CD4-positive, alpha-beta memory T cell (primary cell): Measurements from ENCODE around the gene SLC43A2. TPM values are rescaled to one million over a fixed set of nuclear protein-coding genes. Genes with fewer than 3 reads are reported as not detected.

ENCODE experiments used
- CTCF ChIA-PET: fragments of 350-600 bp; sonication (Branson Sonifier 250); formaldehyde crosslinking; loops from one replicate; lab custom pipeline; 2021; ENCODE audit warnings: inconsistent platforms; ENCODE audit not compliant: partially characterized antibody; lab: Charles Lee
- POLR2A ChIA-PET: fragments of 350-600 bp; sonication (Branson Sonifier 250); formaldehyde crosslinking; loops from one replicate; lab custom pipeline; 2021; ENCODE audit not compliant: partially characterized antibody; lab: Charles Lee
- DNase-seq, 5 donors: peaks; one replicate each; pipeline versions ENCODE4 v3.0.0 to v3.0.0-alpha.2; 2020 to 2022; ENCODE audit warnings: mixed read lengths in 1 of 5
- H3K27ac ChIP-seq: one replicate; pipeline ENCODE4 v1.7.0; 2013; ENCODE audit warnings: low read depth, low read length
- H3K27me3 ChIP-seq: 2 replicates; pipeline ENCODE4 v1.7.0; 2013; ENCODE audit warnings: mild to moderate bottlenecking, low read length, moderate library complexity; ENCODE audit not compliant: insufficient read depth
- H3K36me3 ChIP-seq: 2 replicates; pipeline ENCODE4 v1.7.0; 2013; ENCODE audit warnings: mild to moderate bottlenecking, low read length, moderate library complexity; ENCODE audit not compliant: insufficient read depth
- H3K4me1 ChIP-seq: 2 replicates; pipeline ENCODE4 v1.7.0; 2013; ENCODE audit warnings: mild to moderate bottlenecking, low read length, moderate library complexity; ENCODE audit not compliant: insufficient read depth
- H3K4me3 ChIP-seq, 2 donors: one replicate each; pipeline ENCODE4 v1.7.0; 2013; ENCODE audit warnings: low read length in 2 of 2, mild to moderate bottlenecking in 1 of 2
- H3K9me3 ChIP-seq, 2 donors: one replicate each; pipeline ENCODE4 v1.7.0; 2013; ENCODE audit warnings: low read length in 2 of 2, control low read depth in 1 of 2; ENCODE audit not compliant: control insufficient read depth in 1 of 2
- H3K27ac Mint-ChIP-seq, 7 donors: one replicate each; pipeline ENCODE4 v1.8.0; 2020 to 2021; ENCODE audit warnings: mixed read lengths in 7 of 7, mild to moderate bottlenecking in 6 of 7, inconsistent platforms in 3 of 7, moderate library complexity in 3 of 7
- H3K27me3 Mint-ChIP-seq, 2 donors: one replicate each; pipeline ENCODE4 v1.8.0; 2020 to 2021; ENCODE audit warnings: mixed read lengths in 2 of 2
- H3K36me3 Mint-ChIP-seq, 2 donors: one replicate each; pipeline ENCODE4 v1.8.0; 2020 to 2021; ENCODE audit warnings: mixed read lengths in 2 of 2, inconsistent platforms in 1 of 2, mild to moderate bottlenecking in 1 of 2
- H3K4me1 Mint-ChIP-seq, 4 donors: one replicate each; pipeline ENCODE4 v1.8.0; 2020 to 2021; ENCODE audit warnings: mixed read lengths in 4 of 4, mild to moderate bottlenecking in 1 of 4
- H3K4me3 Mint-ChIP-seq, 8 donors: one replicate each; pipeline ENCODE4 v1.8.0; 2020 to 2021; ENCODE audit warnings: mixed read lengths in 8 of 8, mild to moderate bottlenecking in 7 of 8, moderate library complexity in 6 of 8, inconsistent platforms in 3 of 8
- H3K9me3 Mint-ChIP-seq, 8 donors: one replicate each; pipeline ENCODE4 v1.8.0; 2020 to 2021; ENCODE audit warnings: mixed read lengths in 8 of 8, mild to moderate bottlenecking in 5 of 8, inconsistent platforms in 3 of 8, moderate library complexity in 1 of 8
- intact Hi-C: fragments of 100-400 bp; cut with micrococcal nuclease; formaldehyde crosslinking; loops from one replicate; pipeline ENCODE4 v1.15.1; 2023
- polyA plus RNA-seq, 2 donors: library from polyadenylated mRNA; unstranded; fragments of 300-500 nt; fragmentation: Illumina TruSeq; gene quantifications; one replicate each; pipeline ENCODE4 v1.2.3, GENCODE V29; 2021
- total RNA-seq, 2 experiments: library from RNA; stranded (reverse); gene quantifications; one replicate each; pipeline ENCODE4 v1.2.3, GENCODE V29; 2021

The SLC43A2 gene
- total and polyA plus RNA-seq, 4 experiments from 2014 or later = 0.56 to 3.3 (median 1.3) TPM

- peaks cover 28% of the 10 kb centered on the region for H3K4me1 ChIP-seq
- no peaks in the 10 kb centered on the region for H3K9me3 ChIP-seq
- H3K4me1 Mint-ChIP-seq = peaks cover 7 to 24% (median 16%) of the 10 kb centered on the region in 4 donors
- H3K4me3 ChIP-seq = peak overlapping the region in 1 of 2 donors; percentile 63
- ChIA-PET POLR2A (interaction anchor here (0.5 to 3.5 kb wide), 20 partner anchors 8 to 688 kb away, joined by 3 to 36 read pairs (median 4); partner anchors contain the start of genes CRK, INPP5K, PRPF8 and SLC43A2), CTCF (interaction anchor here (0.6 to 2.9 kb wide), 23 partner anchors 8 to 406 kb away, joined by 3 to 16 read pairs (median 4); no protein-coding TSS in a partner anchor)
- DNase-seq = no peak
- peak overlapping the region in 4 of 7 donors; percentile 35 to 90 (median 48) for H3K27ac Mint-ChIP-seq
- H3K36me3 Mint-ChIP-seq = peaks cover 13 to 28% of the 10 kb centered on the region in 2 donors
- no peaks in the 10 kb centered on the region for H3K27me3 ChIP-seq
- H3K9me3 Mint-ChIP-seq = no peaks in the 10 kb centered on the region
- H3K27me3 Mint-ChIP-seq = no peaks in the 10 kb centered on the region
- intact Hi-C loops = loop anchor here (2.0 to 10.0 kb wide), 6 partner anchors 34 to 616 kb away; partner anchors contain the start of genes OVCA2, PRPF8 and TRARG1
- H3K27ac ChIP-seq = peak overlapping the region; percentile 42
- peak overlapping the region; percentile 33 to 78 (median 68) for H3K4me3 Mint-ChIP-seq
- H3K36me3 ChIP-seq = peaks cover 28% of the 10 kb centered on the region
These were observed 19.7 kb upstream of the SLC43A2 start for GRCh38 chr17:1648173-1648962.

GRCh38 chr17:1647802-1648171 is 19.2 kb upstream of the SLC43A2 start:
- Histone ChIP-seq H3K27ac (no peak overlapping the region), H3K4me1 (peaks cover 28% of the 10 kb centered on the region), H3K9me3 (no peaks in the 10 kb centered on the region), H3K27me3 (no peaks in the 10 kb centered on the region), H3K36me3 (peaks cover 22% of the 10 kb centered on the region), H3K4me3 (no peak overlapping the region)
- Mint-ChIP-seq H3K4me1 (peaks cover 7 to 24% (median 16%) of the 10 kb centered on the region in 4 donors), H3K4me3 (peak overlapping the region in 6 of 8 donors; percentile 33 to 71 (median 60)), H3K36me3 (peaks cover 8 to 23% of the 10 kb centered on the region in 2 donors), H3K9me3 (no peaks in the 10 kb centered on the region), H3K27me3 (no peaks in the 10 kb centered on the region), H3K27ac (peak overlapping the region in 1 of 7 donors; percentile 90)
- POLR2A ChIA-PET = interaction anchor here (1.6 to 2.1 kb wide), 3 partner anchors 19 to 131 kb away, joined by 6 to 22 read pairs (median 7); partner anchors contain the start of genes INPP5K and SLC43A2
- no peak for DNase-seq
- intact Hi-C loops = loop anchor here (2.0 to 10.0 kb wide), 6 partner anchors 35 to 617 kb away; partner anchors contain the start of genes OVCA2, PRPF8 and TRARG1
- CTCF ChIA-PET = interaction anchor here (1.2 to 2.9 kb wide), 10 partner anchors 11 to 385 kb away, joined by 3 to 16 read pairs (median 6); no protein-coding TSS in a partner anchor

- Mint-ChIP-seq H3K9me3 (no peaks in the 10 kb centered on the region), H3K4me1 (peaks cover 7 to 24% (median 16%) of the 10 kb centered on the region in 4 donors), H3K4me3 (peak overlapping the region in 2 of 8 donors; percentile 17 to 64), H3K27me3 (no peaks in the 10 kb centered on the region), H3K36me3 (peaks cover under 1 to 10% of the 10 kb centered on the region in 2 donors), H3K27ac (peak overlapping the region in 1 of 7 donors; percentile 90)
- Histone ChIP-seq H3K4me1 (peaks cover 28% of the 10 kb centered on the region), H3K27me3 (no peaks in the 10 kb centered on the region), H3K9me3 (no peaks in the 10 kb centered on the region), H3K36me3 (peaks cover 7% of the 10 kb centered on the region), H3K4me3 (no peak overlapping the region), H3K27ac (no peak overlapping the region)
- intact Hi-C loops = loop anchor here (5.0 to 10.0 kb wide), 5 partner anchors 36 to 618 kb away; partner anchors contain the start of genes OVCA2, PRPF8 and TRARG1
- POLR2A ChIA-PET = interaction anchor here (1.1 to 1.7 kb wide), 2 partner anchors 17 to 38 kb away, joined by 3 to 6 read pairs; partner anchors contain the start of gene PRPF8
- DNase-seq = no peak
- CTCF ChIA-PET = interaction anchor here (1.3 to 1.7 kb wide), 2 partner anchors 15 to 75 kb away, joined by 3 read pairs; no protein-coding TSS in a partner anchor
These were observed 17.7 kb upstream of the SLC43A2 start for GRCh38 chr17:1646199-1646875.

GRCh38 chr17:1645207-1646171 is 16.9 kb upstream of the SLC43A2 start, which contains the start of gene SCARF1:
Gene SCARF1, minus strand, starts transcription at chr17:1645732. Its CDS starts 35 bp downstream, at chr17:1645697.
- Histone ChIP-seq H3K27me3 (no peaks in the 10 kb centered on the region), H3K4me3 (no peak within 1 kb of the TSS), H3K27ac (no peak within 1 kb of the TSS), H3K4me1 (peaks cover 28% of the 10 kb centered on the region), H3K9me3 (no peaks in the 10 kb centered on the region), H3K36me3 (no peaks in the 10 kb centered on the region)
- Mint-ChIP-seq H3K36me3 (peaks cover 0 to 1% of the 10 kb centered on the region in 2 donors), H3K9me3 (no peaks in the 10 kb centered on the region), H3K4me1 (peaks cover 9 to 27% (median 17%) of the 10 kb centered on the region in 4 donors), H3K4me3 (peak within 1 kb of the TSS in 5 of 8 donors; percentile 70 to 94 (median 84)), H3K27me3 (no peaks in the 10 kb centered on the region), H3K27ac (peak within 1 kb of the TSS in 1 of 7 donors; percentile 90)
- CTCF ChIA-PET = interaction anchor here (1.3 to 1.7 kb wide), 2 partner anchors 14 to 76 kb away, joined by 3 read pairs; no protein-coding TSS in a partner anchor
- no peak for DNase-seq
- intact Hi-C loops = loop anchor here (5.0 to 10.0 kb wide), 5 partner anchors 37 to 619 kb away; partner anchors contain the start of genes OVCA2, PRPF8 and TRARG1
- POLR2A ChIA-PET = interaction anchor here (1.1 to 1.7 kb wide), 2 partner anchors 16 to 39 kb away, joined by 3 to 6 read pairs; partner anchors contain the start of gene PRPF8

GRCh38 chr17:1644493-1645206 is 16.0 kb upstream of the SLC43A2 start:
- Mint-ChIP-seq H3K4me3 (peak overlapping the region; percentile 69 to 94 (median 80)), H3K9me3 (no peaks in the 10 kb centered on the region), H3K27ac (peak overlapping the region in 6 of 7 donors; percentile 8 to 90 (median 27)), H3K27me3 (no peaks in the 10 kb centered on the region), H3K4me1 (peaks cover 5 to 27% (median 14%) of the 10 kb centered on the region in 4 donors), H3K36me3 (peaks cover 0 to 1% of the 10 kb centered on the region in 2 donors)
- no peak for DNase-seq
- intact Hi-C loops = loop anchor here (5.0 to 10.0 kb wide), 5 partner anchors 38 to 620 kb away; partner anchors contain the start of genes OVCA2, PRPF8 and TRARG1
- ChIA-PET CTCF (no interaction called here), POLR2A (interaction anchor here (0.7 to 1.4 kb wide), 2 partner anchors 16 to 748 kb away, joined by 3 to 4 read pairs; partner anchors contain the start of gene SLC43A2)
- H3K27me3 ChIP-seq = no peaks in the 10 kb centered on the region
- no peak overlapping the region for H3K4me3 ChIP-seq
- H3K9me3 ChIP-seq = no peaks in the 10 kb centered on the region
- H3K4me1 ChIP-seq = peaks cover 21% of the 10 kb centered on the region
- H3K27ac ChIP-seq = no peak overlapping the region
- H3K36me3 ChIP-seq = no peaks in the 10 kb centered on the region
